SIG-M5 (cell line): Measurements from ENCODE around the gene TCF4.

Experiments
- DNase-seq: peaks from one replicate; lab custom pipeline; 2025; lab: John Stamatoyannopoulos, UW

The TCF4 gene

DNA sequence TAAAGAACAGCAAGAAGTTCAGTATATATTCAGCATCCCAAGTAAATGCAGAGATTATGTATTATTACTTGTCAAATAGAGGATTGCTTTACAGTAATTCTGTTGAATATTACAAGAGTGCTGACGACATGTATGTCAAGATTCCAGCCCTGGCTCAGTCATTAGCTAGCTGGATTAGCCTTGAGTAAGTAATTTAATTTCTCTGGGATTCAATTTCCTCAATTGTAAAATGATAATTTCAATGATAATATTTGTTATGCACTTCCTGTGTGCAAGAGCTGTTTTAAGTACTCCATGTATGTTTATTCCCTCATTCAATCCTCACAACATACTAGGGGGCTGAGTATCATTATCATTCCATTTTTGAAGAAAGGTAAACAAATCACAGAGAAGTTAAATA is 44.0 kb downstream of the TCF4 start:
- no peak for DNase-seq

DNA sequence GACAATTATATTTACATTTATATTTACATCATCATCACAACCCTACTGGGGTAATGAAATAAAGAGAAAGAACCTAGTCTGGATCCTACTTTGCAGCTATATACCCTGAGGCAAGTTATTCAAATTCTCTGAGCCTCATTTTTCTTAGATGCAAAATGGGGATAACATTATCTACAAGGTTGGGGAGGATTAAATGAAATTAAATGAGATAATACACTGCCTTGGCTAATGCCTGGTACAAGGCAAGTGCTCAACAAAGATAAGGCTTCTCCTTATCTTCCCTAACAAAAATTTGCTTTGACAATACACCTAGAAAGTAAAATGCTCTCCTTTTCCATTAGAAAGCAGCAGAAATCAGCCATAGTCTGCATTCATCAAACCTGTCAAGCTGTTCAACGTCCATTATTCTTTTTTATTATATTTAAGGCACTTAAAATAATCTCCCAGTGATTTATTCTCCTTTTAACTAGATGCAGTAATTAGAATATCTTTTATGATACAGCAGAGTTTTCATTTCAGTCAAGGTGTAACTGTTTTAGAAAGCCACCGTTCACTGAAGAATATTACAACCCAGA is 44.8 kb downstream of the TCF4 start:
- no peak for DNase-seq

DNA sequence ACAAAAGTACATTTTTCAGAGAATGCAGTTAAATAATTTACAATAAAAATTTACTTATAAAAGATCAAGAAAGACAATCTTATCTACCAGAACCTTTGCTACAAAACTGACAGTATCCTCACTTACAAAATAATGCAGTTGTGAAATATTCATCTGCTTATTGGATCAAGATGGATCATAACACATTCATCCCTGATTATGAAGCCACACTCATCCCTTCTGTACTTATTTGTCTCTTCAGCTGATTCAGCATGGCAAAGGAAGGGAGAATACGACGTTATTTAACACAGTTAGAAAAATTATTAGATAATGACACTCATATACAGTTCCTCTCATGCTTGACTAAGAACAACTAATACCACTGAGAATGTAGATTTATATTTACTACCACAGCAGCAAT is 46.4 kb downstream of the TCF4 start:
- no peak for DNase-seq

DNA sequence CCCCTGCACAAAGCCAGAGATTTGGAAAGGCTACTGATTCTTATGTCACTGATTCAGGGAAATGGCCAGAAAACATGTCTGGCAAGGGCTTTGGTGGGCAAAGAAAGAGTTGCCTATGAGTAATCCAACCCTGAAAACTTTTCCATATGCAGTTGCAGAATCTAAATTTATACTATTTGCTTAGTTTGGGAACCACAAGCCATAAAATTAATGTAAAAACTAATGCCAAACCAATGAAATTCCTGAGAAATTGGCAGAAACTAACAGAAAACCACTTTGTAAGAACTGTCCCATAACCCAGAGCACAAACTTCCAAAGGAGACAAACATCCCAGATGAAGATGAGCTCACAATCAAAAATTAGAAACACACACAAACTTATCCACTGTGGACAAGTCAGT is 48.8 kb downstream of the TCF4 start:
- no peak for DNase-seq

DNA sequence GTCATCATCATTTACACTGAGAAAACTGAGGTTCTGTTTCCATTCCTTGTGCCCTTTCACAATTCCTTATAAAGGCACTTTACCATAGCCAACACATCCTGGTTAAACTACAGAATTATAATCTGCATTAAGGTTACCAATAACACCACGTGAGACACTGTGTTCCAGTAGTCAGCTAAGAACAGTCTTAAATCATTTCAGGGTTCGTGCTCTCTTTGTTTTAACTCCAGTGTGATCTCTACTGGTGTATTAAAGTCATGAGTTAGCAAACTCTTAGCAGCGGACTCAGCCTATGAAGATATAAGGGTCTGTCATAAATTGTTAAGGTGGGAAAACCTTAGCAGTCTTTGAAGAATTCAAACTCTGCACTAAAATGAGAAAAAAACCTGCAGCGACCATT is 53.0 kb downstream of the TCF4 start:
- no peak for DNase-seq

DNA sequence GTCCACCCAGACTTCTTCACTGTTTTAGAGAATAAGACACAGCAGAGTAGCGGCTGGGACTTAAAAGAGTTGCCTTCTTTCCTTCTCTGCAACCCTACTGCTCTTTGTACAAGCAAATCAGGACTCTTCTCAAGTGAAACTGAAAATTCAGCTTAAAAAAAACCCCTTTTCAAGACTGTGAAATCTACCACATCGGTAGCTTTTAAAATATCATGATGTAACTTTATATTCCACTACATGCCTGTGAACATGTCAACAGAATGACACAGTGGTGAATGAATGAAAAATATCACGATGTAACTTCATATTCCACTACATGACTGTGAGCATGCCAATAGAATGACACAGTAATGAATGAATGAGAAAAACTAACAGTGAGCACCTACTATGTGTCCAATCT is 53.4 kb downstream of the TCF4 start:
- DNase-seq, result no peak

DNA sequence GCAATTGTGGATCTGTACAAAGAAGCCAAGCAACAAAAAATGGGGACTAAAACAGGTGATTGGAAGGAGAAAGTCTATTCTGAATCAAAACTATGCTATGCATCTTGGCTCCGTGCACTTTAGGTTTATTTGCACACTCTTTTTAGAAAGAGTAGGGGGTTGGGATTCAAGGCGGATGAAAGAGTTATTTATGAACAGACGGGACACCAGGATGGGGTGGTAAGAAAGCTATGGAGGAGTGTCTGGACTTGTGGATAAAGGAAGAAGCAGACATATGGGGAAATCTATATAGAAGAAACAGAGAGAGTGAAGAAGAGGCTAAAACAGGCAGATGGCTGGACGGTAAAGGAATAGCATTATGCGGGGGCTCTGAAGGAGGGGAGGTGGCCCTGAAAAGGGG is 57.8 kb downstream of the TCF4 start:
- no peak for DNase-seq

DNA sequence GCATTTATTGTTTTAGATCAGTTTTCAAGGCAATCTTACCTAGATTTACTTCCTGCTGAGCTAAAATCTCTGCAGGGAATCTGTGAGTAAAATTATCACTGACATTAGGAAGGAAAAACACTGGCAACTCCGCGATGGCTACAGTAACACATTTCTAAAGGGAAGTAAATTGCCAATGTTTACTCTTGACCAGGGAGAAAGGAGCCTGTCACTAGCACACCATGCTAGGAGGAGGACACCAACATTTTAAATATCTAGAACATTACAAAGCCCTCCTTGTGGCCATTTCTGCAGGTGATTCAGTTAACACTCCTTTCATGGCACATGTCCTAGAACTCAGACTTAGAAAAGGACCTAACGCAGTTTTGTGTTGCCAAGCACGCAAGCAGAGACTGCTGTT is 58.4 kb downstream of the TCF4 start:
- no peak for DNase-seq

DNA sequence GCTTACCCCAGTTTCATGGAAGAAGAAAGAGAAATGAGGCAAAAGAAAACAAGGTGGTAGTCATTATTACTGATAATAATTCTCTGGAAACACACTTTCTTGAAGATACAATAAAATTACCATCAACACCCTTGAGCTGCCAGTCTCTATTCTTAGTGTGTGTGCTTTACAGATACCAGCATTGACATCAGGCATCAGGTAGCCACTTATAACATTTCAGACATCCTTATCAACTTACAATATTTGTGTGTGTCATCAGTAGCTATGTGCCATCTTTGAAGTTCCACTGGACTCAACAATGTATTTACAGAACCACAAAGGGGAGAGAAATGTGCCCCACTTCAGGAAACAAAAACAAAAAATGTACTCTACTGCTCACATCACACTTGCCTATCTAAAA is 62.1 kb downstream of the TCF4 start:
- no peak for DNase-seq

DNA sequence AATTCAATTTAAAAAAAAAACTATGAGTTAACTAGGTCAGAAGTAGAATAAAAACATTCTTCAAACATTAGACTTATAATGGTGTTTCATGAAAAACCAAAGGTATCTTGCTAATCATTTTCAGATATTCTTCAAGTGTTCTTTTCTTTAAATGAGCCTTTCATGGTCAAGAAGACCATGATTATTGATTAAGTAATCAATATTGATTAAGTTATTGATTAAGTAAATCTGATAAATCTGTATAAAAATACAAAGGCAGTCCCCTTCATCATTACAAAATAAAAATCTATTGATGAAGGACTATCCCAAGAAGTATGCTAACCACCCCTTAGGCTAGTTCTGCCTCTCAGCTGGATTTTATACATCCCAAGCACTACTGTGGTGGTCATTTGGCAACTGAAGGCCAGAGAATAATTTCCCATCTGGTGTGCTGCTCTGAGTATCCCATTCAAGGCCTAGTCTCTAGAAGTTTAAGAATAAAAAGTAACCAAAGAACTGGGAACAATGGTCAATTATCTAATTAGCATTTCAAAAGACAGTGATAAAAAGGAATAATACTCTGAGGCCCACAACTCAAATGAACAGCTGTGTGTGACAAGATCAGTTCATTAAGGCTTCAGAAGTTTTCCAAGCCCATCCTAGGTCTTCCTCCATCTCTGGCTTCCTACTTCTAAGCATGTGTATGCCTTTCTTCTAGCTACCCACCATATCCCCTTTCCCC is 63.5 kb downstream of the TCF4 start:
- no peak for DNase-seq

DNA sequence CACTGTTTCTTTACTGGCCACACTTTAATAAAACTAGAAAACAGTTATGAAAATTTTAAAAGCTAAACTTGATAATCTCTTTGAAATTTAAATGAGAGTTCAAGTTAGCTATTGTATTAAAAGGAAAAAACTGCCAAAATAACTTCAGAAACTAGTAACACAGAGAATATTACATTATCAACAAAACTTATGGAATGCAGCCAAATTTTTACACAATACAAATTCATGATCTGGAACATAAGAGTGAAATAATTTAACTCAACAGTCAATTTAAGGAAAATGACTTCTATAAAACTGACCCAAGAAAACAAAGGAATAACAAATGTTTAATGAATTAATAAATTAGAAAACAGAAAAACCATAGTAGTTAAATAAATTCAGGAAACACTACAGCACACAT is 65.0 kb downstream of the TCF4 start:
- no peak for DNase-seq

DNA sequence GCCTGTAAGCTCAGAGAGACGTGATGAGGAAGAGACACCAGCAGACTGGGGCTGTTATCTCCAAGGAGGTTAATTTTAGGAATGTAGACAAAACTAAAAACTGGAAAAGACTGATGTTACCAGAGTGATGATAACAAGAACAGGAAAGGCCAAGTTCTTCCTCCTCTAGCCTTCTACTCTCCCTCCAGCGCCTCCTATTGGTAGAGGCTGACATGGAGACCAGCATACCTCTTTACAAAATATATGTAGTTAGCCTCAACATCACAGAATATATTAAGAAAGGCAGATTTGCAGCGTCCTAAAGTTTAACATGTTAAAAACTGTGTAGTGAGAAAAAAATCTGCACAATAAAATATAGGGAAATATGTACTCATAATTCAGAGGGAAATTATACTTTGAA is 66.0 kb downstream of the TCF4 start:
- DNase-seq, result no peak

DNA sequence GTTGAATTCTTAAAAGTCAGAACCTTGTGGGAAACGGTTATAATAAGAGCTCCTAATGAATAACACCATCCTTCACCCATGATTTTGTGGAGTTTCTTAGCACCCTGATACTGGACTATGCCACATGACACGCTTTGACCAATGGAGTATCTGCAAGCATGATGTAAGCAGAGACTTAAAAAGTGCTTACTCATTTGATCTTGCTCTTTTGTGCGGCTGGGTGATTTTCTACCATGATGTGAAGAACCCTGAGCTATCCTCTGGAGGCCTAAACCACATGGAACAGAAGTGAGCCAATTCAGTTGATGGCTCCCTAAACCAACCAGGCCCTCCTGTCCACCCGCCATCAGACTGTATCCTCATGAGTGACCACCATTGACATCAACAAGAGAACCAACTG is 70.9 kb downstream of the TCF4 start:
- no peak for DNase-seq

DNA sequence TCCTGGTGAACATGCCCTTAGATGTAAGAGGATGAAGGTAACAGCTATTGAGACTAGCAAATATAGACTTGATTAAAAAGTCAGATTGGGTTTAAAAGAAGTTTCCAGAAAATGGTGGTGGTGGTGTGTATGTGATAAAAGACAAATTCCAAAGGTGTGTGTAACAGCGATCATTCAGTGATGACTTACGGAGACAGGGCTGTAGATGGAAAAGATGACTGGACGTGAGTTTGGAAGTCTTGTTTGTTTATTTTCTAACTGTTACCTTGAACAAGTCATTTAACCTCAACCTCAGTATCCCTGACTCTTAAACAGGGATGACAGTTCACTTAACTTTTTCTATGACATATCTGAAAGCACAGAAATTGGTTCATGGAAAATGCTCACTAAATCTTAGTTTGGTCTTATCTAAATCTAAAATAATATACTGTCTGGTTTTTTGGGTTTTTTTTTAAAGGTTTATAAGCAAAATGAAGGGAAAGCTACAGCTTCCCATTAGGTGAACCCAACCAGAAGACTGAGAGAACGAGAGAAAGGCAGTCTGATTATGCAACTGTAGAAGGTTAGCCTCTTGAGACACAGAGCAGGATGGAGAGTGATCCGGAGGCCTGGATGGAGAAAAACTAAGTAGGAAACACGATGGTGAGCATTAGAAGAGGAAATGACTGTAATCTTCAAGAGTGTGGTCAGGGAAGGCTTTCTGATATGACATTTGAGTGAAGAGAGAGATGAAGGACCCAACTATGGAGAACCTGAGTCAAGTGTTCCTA is 71.9 kb downstream of the TCF4 start:
- DNase-seq, result no peak

DNA sequence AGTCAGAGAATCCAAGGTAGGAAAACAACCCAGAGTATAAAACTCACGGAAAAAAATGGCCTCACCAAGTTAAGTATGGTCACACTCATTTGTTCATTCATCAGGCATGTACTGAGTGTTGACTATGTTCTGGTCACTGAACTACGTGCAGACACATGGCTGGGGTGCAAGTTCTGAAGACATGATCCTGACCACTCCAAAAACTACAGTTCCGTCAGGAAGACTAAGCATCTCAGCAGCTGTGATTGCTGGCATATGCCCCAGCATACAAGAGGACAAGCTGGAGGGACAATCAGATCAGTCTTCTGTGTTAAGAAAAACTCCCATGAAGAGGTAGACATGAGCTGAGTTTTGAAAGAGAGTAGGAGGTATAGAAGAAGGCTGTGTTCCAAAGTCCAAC is 72.8 kb downstream of the TCF4 start:
- DNase-seq, result no peak

DNA sequence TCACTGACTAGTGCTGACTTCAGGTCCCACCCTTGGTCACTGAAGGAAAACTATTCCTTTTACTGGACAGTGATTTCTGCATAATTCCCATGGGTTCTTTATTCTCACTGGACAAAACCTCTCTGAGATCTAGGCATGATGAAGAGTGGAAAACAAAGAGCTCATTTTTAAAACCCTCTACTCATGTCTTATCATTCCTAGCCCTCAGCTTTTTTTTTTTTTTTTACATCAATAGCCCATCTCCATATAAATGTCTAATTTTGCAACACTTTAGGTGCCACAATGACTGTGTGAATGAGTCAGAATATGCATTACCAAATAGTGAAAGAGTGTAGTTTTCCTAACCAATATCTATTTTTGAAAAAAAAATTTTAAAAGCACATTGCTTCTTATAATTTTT is 74.8 kb downstream of the TCF4 start:
- no peak for DNase-seq

DNA sequence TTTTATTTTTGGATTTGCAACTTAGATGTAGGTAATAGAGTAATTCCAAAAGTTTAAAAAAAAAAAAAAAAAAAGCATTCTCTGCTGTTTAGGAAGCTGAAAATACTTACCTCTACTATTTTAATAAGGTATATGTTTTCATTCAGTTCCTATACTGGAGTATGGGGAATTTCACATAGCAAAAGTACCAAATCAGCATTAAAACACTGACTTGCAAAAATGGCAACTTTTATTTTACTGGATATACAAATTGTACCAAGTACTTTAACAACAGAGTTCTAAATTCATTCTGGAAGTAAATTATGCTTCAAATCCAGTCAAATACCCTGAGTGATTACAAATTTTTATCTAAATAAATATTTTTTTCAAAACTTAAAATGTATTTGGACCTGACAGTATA is 76.7 kb downstream of the TCF4 start:
- no peak for DNase-seq

DNA sequence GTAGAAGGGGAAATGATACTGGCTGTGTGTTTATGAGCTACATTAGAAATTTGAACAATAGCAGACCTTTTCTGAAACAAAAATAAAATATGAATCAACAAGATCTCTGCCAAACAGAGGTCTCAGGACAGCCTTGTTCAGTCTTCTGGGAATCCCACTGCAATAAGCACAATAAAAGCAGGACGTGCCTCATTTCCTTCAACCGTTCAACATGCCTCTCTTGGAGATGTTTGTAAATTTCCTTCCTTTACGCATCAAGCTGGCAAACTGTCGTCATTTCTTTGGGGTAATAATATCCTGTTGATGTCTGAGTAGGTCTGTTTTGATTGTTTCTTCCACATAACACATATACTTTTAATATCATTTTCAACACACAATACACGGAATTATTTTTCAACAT is 77.2 kb downstream of the TCF4 start:
- DNase-seq, result no peak

DNA sequence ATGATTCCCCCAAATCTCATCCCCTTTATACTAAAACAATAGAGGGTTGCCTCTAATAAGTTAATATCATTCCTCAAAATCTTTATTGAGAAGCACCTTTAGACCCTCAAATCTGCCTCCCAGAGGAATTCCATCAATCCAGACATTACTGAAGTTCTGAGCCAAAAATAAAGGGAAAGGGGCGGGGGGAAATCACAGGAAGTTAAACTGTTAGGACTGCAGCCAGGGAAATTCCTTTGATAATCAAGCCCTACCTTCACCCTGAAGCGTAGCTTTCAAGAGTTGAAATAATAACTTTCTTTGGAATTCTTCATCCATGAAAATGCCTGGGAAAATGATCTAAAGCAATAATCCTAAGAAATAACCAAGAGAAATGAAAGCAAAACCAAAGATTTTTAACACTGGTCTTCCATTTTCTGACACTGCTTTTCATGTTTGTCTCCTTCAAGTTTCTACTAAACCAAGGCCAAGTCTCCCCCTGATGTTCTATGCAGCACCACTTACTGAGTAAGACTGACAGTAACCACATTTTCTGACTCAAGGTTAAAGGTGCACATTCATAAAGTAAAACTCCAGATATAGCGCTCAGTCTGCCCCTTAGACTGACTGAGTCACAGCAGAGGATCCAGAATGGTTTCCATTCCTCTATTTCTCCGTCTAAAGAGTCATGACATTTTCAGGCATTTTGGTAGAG is 78.2 kb downstream of the TCF4 start:
- DNase-seq, result no peak

DNA sequence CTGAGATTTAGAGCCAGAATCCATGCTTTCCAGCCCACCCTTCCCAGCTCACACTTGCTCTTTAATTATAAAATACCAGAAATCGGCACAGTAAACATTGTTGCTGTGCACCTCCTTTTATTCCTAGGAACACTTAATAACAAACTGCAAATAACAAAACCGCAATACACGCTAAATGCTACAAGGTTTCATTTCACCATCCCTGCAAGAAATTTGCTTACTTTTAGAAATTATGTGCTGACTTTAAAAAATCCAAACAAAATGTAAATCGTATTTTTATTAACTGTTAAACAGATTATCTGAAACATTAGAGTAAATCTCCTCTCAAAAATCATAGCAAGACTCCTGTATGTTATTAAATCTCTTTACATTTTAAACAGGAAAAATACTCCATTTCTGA is 79.3 kb downstream of the TCF4 start:
- DNase-seq, result no peak

DNA sequence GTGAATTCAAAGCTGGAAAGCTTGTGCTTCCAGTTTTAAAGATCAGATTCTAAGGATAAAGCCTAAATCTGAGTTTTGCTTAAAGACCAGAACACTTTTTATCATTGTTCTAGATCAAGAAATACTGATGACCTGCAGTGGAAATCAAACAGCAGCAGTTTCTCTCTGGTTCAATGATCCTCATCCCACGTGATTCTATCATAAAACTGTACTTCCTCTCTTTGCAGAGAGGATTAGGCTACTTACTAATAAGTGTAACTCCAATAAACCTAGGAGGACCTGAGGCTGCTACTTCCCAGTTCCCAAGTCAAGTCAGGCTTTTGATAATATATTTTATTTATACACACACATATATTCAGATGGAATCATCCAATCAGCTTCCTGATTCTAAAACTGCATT is 81.9 kb downstream of the TCF4 start:
- DNase-seq, result no peak

DNA sequence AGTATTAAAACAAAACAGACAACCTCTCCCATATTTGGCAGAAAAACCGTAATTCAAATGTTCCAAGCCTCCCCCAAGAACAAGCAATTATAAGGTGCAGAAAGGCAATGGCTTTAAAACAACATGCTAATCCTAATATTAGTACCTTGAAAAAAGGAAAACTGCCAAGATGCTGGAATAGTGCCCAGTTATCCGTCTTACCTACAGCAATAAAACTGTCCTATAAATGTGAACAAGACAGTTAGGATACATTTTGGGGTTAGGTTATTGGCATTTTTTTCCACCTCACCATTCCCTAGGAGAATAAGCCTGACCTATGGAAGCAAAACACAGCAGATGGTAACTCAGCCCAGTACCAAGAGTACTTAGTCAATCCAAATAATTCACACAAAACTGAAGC is 83.2 kb downstream of the TCF4 start:
- DNase-seq, result no peak
